Heart right ventricle (tissue), 16 donors: ENCODE measurements around the gene LRRC75A. TPM values are rescaled to one million over a fixed set of nuclear protein-coding genes. Genes with fewer than 3 reads are reported as not detected.
"Not testable (repeated sequence)": the region's sequence is repeated elsewhere in the genome, so short reads cannot be mapped to it uniquely, and the experiment has no call there.

Source experiments
- ATAC-seq, 8 donors: fragments of 200-7000 bp; cut with Tn5 transposase; one replicate each; pipeline ENCODE4 v1.9.1; 2020; ENCODE audit warnings: mild to moderate bottlenecking in 8 of 8, moderate library complexity in 8 of 8, moderate number of reproducible peaks in 1 of 8
- DNase-seq, 2 donors: peaks; one replicate each; pipeline ENCODE4 v3.0.0-alpha.2; 2020
- H3K27ac ChIP-seq, 10 donors: fragments of 200-600 bp; sonication (generic) in 2 of 10; one replicate each; pipeline versions ENCODE4 v1.5.0 to v1.8.0; 2020 to 2022; ENCODE audit warnings: mild to moderate bottlenecking in 3 of 10
- H3K27me3 ChIP-seq, 7 donors: fragments of 200-600 bp; one replicate each; pipeline ENCODE4 v1.8.0; 2021 to 2022; ENCODE audit warnings: mild to moderate bottlenecking in 2 of 7
- H3K36me3 ChIP-seq, 9 donors: fragments of 200-600 bp; sonication (generic) in 1 of 9; one replicate each; pipeline versions ENCODE4 v1.5.0 to v1.8.0; 2020 to 2022; ENCODE audit warnings: mild to moderate bottlenecking in 2 of 9
- H3K4me1 ChIP-seq, 9 donors: fragments of 200-600 bp; sonication (generic) in 1 of 9; one replicate each; pipeline versions ENCODE4 v1.5.0 to v1.8.0; 2020 to 2022; ENCODE audit warnings: mild to moderate bottlenecking in 4 of 9
- H3K4me3 ChIP-seq, 10 donors: fragments of 200-600 bp; sonication (generic) in 2 of 10; one replicate each; pipeline versions ENCODE4 v1.5.0 to v1.8.0; 2020 to 2022; ENCODE audit warnings: mild to moderate bottlenecking in 7 of 10, moderate library complexity in 2 of 10
- H3K9me3 ChIP-seq, 11 donors: fragments of 200-600 bp in 10 of 11; sonication (generic) in 2 of 11; one replicate each; pipeline versions ENCODE4 v1.5.0 to v1.8.0; 2013 to 2022; ENCODE audit warnings: mild to moderate bottlenecking in 2 of 11, control low read depth in 1 of 11, moderate library complexity in 1 of 11
- WGBS, 2 donors: extraction: QIAGEN DNeasy Blood & Tissue Kit; methylation state at CpG; one replicate each; pipeline ENCODE4 v1.1.7; 2013; ENCODE audit warnings: inconsistent platforms in 1 of 2; 5-methylcytosine and 5-hydroxymethylcytosine counted together
- intact Hi-C, 10 donors: fragments of 100-400 bp; cut with DNase I; formaldehyde crosslinking; loops; one replicate each; pipeline versions ENCODE4 v1.11.1 to v1.14.2; 2022
- polyA plus RNA-seq, 2 donors: library from polyadenylated mRNA; stranded (reverse); fragments of 200-250 nt; gene quantifications; one replicate each; pipeline ENCODE4 v1.2.3, GENCODE V29; 2013
- total RNA-seq, 10 donors: library from RNA; stranded (reverse); fragmentation: NEBNext Ultra II Directional in 3 of 10; extraction: Animal tissue kit (Norgen Biotek cat#: 25700) in 3 of 10; gene quantifications; one replicate each; pipeline versions ENCODE4 v1.2.1 to v1.2.4, GENCODE V29; 2021 to 2023
- TF ChIP-seq, protein P1 (sequence below), 9 donors: fragments of 200-600 bp; sonication (generic) in 2 of 9; IDR thresholded peaks; one replicate each; pipeline versions ENCODE4 v1.5.0 to v1.8.0; 2021 to 2022; ENCODE audit warnings: antibody characterized with exemption in 9 of 9, mild to moderate bottlenecking in 5 of 9, moderate library complexity in 1 of 9
- donor health status: Arrhythmogenic right ventricular cardiomyopathy.
- donor health status: ischemic (EF 13 %, LVEDD 7.1; RV severe dilation, severe dysfunction).
- donor health status: healthy with polysubstance abuse.
- donor health status: DM: no; HTN: yes; CAD: no.
- donor health status: DM: no; HTN: no; CAD: no.
- donor health status: ischemic (EF 25% LVEDD 6.9; RV normal size, moderate dysfunction).
- donor health status: ischemic (EF 25% LVEDD 5.7; RV mildly dilated, moderate dysfunction).
- donor health status: healthy.
- donor health status: DM: yes; HTN: yes; CAD: no.
- donor health status: Ischemic cardiomyopathy.
- donor health status: ischemic (EF 35%, LVEDD 5.7; RV mildly dilated, moderate dysfunction).
- donor health status: nonischemic (EF 11% LVEDD 7.7; RV severe dilation, severe dysfunction).
- donor health status: DM: yes; HTN: yes; CAD: no.
- donor health status: PGD.
- donor health status: ischemic (EF 29% LVEDD 5.4; RV normal size, mild dysfunction).
- donor health status: nonischemic (EF 23%, LVEDD 6.1; RV moderate dilation, normal function).

Gene LRRC75A
- total and polyA plus RNA-seq, 12 donors = 0.34 to 1.3 (median 0.58) TPM

DNA sequence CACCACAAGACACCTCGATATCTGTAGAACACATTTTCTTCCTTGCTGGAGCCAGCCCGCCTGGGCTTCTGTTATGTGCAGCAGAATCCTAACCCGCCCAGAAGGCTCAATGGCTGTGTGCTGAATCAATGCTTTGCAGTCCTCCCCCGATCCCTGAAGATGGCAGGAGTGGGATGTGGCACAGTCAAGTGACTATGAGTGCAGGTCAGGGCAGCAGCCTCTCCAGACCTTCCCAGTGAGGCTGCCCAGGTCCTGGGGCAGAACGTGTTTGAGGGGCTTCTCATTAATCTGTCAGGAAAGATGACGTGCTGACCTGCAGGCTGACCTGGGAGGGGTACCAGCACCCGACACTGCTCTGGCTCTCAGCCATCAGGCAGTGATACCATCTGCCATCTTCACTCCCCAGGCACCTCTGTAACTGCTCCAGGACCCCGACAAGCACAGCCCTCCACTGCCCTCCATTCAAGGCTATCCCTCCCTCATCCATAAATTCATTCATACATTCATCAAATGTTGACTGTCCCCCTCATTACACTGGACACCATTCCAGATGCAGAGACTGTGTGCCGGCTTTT, 35.2 kb downstream of the LRRC75A start:
- no peaks in the 10 kb centered on the region for H3K27me3 ChIP-seq
- WGBS, 2 donors = 81 to 86% methylated on average over 9 of the region's 9 CpGs
- no peak for ATAC-seq
- intact Hi-C loops = loop anchor here in 2 of 10 donors (5.0 to 10.0 kb wide), 2 partner anchors 60 to 128 kb away; no protein-coding TSS in a partner anchor
- TF ChIP-seq, protein P1, sequence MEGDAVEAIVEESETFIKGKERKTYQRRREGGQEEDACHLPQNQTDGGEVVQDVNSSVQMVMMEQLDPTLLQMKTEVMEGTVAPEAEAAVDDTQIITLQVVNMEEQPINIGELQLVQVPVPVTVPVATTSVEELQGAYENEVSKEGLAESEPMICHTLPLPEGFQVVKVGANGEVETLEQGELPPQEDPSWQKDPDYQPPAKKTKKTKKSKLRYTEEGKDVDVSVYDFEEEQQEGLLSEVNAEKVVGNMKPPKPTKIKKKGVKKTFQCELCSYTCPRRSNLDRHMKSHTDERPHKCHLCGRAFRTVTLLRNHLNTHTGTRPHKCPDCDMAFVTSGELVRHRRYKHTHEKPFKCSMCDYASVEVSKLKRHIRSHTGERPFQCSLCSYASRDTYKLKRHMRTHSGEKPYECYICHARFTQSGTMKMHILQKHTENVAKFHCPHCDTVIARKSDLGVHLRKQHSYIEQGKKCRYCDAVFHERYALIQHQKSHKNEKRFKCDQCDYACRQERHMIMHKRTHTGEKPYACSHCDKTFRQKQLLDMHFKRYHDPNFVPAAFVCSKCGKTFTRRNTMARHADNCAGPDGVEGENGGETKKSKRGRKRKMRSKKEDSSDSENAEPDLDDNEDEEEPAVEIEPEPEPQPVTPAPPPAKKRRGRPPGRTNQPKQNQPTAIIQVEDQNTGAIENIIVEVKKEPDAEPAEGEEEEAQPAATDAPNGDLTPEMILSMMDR (IDR thresholded peaks at IDR 0.05) = no peak
- no peak overlapping the region for H3K4me3 ChIP-seq
- no peaks in the 10 kb centered on the region for H3K9me3 ChIP-seq
- H3K27ac ChIP-seq = no peak overlapping the region
- DNase-seq = no peak
- peaks cover 0 to 16% (median 7%) of the 10 kb centered on the region in 9 donors for H3K4me1 ChIP-seq
- peaks cover 0 to 3% (median 0%) of the 10 kb centered on the region in 9 donors for H3K36me3 ChIP-seq

DNA sequence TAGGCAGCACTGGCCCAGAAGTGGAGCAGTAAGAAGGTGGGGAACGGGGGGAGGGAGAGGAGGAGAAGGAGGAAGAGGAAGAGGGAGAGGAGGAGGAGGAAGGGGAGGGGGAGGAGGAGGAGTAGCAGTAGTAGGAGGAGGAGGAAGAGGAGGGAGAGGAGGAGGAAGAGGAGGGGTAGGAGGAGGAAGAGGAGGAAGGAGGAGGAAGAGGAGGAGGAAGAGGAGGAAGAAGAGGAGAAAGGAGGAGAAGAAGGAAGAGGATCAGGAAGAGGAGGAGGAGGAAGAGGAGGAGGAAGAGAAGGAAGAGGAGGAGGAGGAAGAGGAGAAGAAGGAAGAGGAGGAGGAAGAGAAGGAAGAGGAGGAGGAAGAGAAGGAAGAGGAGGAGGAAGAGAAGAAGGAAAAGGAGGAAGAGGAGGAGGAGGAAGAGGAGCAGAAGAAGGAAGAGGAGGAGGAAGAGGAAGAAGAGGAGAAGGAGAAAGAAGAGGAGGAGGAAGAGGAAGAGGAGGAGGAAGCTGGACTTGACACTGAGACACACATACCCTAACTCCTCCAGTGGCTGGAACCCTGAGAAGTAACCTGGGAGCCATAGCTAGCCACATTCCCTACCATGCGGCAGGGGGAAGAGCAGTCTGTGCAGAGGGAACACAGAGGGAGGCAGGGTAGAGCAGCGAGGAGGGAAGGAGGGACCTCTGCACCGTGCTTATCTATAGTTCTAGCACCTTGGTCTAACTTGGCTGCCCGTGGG, 35.8 kb downstream of the LRRC75A start:
- Histone ChIP-seq H3K9me3 (no peaks in the 10 kb centered on the region), H3K27ac (no peak overlapping the region), H3K36me3 (peaks cover 0 to 3% (median 0%) of the 10 kb centered on the region in 9 donors), H3K27me3 (no peaks in the 10 kb centered on the region), H3K4me3 (no peak overlapping the region), H3K4me1 (peaks cover 0 to 16% (median 7%) of the 10 kb centered on the region in 9 donors)
- TF ChIP-seq, protein P1 (IDR thresholded peaks at IDR 0.05) = no peak
- DNase-seq (no peak), ATAC-seq (no peak)
- intact Hi-C loops = loop anchor here in 2 of 10 donors (5.0 to 10.0 kb wide), 2 partner anchors 61 to 129 kb away; no protein-coding TSS in a partner anchor
- WGBS, 2 donors = 74 to 89% methylated on average over 5 of the region's 5 CpGs

DNA sequence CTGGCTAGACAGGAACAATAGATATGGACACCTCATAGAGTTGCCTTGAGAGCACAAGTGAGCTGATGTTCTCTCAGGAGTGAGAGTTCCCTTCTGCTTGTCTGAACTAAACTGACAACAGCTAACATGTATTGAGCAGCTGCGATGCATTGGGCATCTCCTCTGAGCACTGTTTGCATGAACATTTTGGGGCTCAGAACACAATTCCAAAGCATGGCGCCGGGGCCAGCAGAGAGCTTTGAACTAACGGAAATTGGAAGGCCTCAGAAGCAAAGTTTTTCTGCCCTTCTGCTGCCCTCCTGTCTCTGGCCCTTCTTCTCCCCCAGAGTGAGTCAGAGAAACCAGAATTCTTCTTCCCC, 38.5 kb downstream of the LRRC75A start:
- DNase-seq (no peak), ATAC-seq (no peak)
- Histone ChIP-seq H3K27ac (no peak overlapping the region), H3K36me3 (peaks cover 0 to 11% (median 0%) of the 10 kb centered on the region in 9 donors), H3K9me3 (no peaks in the 10 kb centered on the region), H3K27me3 (no peaks in the 10 kb centered on the region), H3K4me3 (no peak overlapping the region), H3K4me1 (peaks cover 0 to 4% (median 0%) of the 10 kb centered on the region in 9 donors)
- intact Hi-C loops = loop anchor here in 9 of 10 donors (1.0 to 10.0 kb wide), 3 partner anchors 67 to 131 kb away; no protein-coding TSS in a partner anchor
- WGBS, 2 donors = 84 to 90% methylated on average over 4 of the region's 4 CpGs
- TF ChIP-seq, protein P1 (IDR thresholded peaks at IDR 0.05) = peak in 1 of 9 donors; percentile 3

DNA sequence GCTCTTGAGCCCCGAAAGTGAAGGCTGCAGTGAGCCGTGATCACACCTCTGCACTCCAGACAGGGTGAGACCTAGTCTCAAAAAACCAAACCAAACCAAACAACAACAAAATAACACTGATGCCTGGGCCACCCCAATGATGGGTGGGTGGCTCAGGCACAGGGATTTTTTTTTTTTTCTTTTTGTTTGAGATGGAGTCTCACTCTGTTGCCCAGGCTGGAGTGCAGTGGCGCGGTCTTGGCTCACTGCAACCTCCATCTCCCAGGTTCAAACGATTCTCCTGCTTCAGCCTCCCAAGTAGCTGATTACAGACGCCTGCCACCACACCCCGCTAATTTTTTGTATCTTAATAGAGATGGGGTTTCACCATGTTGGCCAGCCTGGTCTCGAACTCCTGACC, 39.7 kb downstream of the LRRC75A start:
- H3K4me1 ChIP-seq, ATAC-seq, H3K27ac ChIP-seq, H3K9me3 ChIP-seq, DNase-seq, H3K4me3 ChIP-seq, H3K27me3 ChIP-seq: not testable (repeated sequence)
- intact Hi-C loops = loop anchor here in 3 of 10 donors (2.0 to 10.0 kb wide), 2 partner anchors 69 to 133 kb away; no protein-coding TSS in a partner anchor
- H3K36me3 ChIP-seq = peaks cover 0 to 23% (median 0%) of the 10 kb centered on the region in 9 donors
- WGBS, 2 donors = 75 to 97% methylated on average over 8 of the region's 8 CpGs
